Stimulated activated CD8-positive, alpha-beta memory T cell treated with anti-CD3 and anti-CD28 coated beads, Interleukin-15, amount 100 ng/mL, for 4 hours (primary cell): Measurements from ENCODE around the gene PSPH.
"Not testable (repeated sequence)": the region's sequence is repeated elsewhere in the genome, so short reads cannot be mapped to it uniquely, and the experiment has no call there.

Source experiments
- DNase-seq, 2 donors: peaks; one replicate each; pipeline ENCODE4 v3.0.0-alpha.2; 2020; ENCODE audit warnings: low read depth in 2 of 2

The PSPH gene

DNA sequence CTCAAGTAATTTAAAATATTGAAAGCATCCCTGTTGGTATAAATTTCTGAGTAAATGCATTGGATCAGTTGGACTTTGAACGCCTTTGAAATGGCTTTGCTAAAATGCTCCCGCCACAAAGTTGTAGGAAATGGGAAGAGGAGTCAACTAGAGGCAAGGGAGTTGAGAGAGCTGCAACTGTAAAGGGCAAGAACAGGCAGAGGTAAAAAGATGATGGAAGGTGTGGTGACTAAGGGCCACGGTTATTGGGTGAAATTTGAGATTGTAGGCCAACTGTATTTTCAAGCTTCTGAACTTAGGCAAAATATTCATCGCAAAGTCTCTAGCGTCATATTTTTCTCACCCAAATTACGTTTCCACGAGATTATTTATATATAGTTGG is 12.2 kb upstream of the PSPH start:
- no peak for DNase-seq

DNA sequence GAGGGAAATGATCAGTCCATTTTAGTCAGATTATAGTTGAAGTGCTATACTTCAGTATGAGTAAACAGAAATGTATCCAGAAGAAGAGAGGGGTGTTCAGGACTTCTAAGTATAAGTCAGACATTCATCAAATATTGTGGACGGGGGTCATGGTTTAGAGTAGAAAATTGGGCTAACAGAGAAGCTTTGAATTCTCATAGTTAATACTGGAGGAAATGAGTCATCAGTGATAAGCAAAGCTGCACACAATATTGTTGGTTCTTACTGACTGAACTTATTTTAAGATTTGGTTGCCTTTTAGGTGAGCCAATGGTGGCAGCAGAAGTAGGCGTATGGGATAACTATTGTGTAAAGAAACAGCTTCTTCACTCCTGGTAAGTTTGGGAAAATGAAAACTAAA is 11.1 kb upstream of the PSPH start:
- no peak for DNase-seq

DNA sequence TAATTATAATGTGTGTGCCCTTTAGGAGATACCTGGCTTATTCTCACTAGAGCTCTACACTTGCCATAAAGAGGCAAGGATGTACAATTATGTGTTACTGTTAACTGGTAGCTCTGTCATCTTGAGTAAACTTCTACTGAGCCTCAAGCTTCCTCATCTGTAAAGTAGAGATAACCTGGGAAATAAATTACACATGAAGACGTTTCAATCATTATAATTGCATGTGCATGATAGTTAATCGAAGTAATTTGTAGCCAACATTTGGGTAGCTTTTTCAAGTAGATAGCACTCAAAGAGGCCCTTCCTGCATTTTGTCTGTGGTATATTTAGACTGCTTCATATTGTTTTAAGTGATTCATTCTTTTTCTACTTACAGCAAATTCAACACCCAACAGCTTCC is 2.7 kb upstream of the PSPH start:
- DNase-seq, result no peak

DNA sequence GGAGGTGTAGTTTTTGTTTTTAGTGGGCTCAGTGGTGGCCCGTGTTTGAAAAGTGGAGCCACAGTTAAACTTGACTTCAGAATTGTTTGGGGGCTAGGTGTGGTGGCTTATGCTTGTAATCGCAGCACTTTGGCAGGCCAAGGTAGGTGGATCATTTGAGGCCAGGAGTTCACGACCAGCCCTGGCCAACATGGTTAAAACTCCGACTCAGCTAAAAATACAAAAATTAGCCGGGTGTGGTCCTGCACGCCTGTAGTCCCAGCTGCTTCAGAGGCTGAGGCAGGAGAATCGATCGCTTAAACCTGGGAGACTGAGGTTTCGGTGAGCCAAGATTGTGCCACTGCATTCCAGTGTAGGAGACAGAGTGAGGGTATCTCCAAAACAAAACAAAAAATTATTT is 2.1 kb upstream of the PSPH start:
- DNase-seq, result no peak

DNA sequence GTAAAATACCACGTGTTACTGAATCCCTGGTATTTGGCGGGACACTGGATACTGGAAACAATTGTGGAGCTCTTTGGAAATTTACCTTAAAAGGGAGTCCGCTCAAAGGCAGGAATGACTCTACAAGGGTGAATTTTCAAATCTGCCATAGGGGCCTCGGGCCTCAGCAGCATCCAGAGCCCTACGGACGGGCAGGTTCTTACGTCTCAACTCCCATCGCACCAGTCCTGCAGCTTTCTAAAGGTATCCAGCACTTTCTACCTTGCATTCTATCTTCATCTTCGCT is 248 bp downstream of the PSPH start:
- no peak for DNase-seq

DNA sequence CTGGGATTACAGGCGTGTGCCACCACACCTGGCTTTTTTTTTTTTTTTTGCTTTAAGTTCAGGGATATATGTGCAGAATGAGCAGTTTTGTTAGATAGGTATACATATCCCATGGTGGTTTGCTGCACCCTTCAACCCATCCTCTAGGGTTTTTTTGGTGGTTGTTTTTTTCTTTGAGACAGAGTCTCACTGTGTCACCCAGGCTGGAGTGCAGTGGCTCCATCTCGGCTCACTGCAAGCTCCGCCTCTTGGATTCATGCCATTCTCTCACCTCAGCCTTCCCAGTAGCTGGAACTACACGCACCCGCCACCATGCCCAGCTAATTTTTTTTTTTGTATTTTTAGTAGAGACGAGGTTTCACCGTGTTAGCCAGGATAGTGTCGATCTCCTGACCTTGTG is 2.5 kb downstream of the PSPH start:
- DNase-seq, result not testable (repeated sequence)

DNA sequence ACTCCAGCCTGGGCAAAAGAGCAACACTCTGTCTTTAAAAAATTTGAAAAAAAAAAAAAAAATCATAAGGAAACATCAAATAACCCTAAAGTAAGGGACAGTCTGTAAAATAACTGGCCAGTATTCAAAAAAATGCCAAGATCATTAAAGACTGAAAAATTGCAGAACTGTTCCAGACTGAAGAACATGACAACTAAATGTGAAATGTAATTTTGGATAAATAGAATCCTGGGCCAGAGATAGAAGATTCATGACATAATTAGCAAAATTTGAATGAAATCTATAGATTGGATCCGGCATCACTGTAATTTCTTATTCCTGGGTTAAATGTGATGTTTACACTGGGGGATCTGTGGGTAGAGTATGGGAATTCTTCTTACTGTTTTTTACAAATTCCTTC is 3.0 kb downstream of the PSPH start:
- DNase-seq, result no peak

DNA sequence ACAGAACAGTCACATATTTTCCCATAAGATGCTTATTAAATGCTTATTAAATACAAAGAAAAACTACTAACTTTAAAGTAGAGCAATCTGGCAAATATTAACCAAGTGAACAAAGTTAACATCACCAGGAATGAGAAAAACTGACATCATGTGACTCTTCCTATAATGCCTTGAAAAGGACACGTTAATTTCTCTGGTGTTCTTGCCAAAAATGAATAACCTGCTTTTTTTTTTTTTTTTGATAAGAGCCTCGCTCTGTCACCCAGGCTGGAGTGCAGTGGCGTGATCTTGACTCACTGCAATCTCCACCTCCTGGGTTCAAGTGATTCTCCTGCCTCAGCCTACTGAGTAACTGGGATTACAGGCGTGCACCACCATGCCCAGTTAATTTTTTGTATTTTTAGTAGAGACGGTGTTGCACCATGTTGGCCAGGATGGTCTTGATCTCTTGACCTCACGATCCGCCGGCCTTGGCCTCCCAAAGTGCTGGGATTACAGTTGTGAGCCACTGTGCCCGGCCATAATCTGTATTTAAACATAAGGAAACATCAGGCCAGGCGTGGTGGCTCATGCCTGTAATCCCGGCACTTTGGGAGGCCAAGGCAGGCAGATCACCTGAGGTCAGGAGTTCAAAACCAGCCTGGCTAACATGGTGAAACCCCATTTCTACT is 3.7 kb downstream of the PSPH start:
- DNase-seq, result not testable (repeated sequence)

DNA sequence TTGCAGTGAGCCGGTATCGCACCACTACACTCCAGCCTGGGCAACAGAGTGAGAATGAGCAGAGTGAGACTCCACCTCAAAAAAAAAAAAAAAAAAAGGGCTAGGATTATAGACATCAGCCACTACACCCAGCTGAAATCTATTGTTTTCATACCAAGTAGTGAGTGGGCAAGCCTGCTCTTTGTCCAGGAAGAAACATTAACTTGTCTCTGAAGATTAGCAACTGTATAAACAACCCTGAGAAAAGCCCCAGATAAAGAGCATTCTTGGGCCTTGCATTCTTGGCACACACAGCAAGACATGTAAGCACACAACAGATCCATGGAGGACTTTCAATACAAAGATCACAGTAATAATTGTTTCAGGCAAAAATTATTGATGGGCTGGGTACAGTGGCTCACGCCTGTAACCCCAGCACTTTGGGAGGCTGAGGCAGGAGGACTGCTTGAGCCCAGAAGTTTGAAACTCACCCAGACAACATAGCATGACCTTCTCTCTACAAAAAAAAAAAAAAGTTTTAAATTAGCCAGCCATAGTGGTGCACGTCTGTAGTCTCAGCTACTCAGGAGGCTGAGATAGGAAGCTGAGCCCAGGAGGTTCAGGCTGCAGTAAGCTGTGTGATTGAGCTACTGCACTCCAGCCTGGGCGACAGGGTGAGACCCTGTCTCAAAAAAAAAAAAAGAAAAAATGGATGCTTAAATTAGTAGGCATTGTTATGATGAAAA is 4.4 kb downstream of the PSPH start:
- DNase-seq, result no peak

DNA sequence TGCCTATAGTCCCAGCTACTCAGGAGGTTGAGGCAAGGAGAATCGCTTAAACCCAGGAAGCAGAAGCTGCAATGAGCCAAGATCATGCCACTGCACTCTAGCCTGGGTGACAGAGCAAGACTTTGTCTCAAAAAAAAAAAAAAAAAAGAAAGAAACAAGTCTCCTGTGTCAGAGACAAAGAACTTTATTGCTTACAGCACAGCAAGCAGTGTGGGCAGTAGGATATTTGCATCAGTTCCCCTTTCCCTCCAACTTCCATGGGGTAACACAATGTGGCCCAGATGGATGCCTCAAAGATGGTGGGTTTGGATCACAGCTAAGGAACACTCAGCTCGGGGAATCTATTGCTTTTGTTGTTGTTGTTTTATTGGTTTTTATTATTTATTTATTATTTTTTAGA is 5.5 kb downstream of the PSPH start:
- not testable (repeated sequence) for DNase-seq

DNA sequence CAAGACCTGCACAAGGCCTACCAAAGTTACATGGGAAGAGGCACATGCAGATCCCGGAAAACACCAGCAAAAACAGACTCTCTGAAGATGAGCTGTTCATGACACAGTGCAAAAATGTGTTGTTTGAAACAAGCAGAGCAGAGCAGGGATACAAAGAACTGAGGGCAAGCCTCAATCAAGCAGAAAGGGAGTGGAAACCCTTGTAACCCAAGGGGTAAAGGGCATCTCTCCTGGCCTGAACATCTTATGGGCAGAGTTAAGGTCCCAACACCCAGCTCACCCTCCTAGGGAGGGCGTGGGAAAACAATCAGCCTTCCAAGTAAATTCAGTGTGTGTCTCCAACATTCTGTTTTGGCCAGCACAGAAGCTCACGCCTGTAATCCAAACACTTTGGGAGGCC is 10.5 kb downstream of the PSPH start:
- no peak for DNase-seq

DNA sequence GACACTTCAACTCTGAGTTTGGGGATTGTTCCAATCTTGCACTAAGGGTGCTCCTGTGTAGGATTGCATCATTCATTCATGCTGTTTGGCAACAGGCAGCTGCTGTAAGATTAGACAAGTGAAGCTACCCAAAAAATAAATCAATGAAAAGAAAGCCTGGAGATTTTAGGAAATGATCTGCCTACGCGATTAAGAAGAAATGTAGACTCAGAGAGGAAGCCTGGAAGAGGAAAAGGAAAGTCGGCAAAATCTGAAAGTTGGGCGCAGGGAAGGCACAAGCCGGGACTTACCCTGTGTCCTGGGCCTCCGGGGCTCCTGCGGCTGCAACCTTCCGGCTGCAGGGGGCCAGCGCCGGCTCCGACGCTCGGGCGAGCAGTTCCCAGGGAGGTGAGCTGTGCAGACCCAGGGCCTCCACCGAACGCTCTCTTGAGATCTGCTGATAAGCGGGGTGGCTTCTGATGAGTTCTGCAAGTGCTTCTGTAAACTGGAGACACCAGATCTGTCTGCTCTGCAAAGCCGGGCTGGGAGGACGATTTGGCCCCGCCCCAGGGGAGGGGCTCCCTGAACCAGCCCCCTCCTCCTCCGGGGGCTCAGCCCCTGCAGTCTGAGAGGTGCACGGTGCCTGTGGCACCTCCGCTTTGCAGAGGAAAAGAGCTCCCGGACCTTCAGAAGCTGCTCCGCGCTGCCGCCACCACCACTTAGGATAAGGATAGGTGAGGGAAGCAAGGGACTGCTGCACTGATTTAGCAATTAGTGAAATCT is 17.4 kb downstream of the PSPH start:
- DNase-seq, result peak; percentile 19 to 42

DNA sequence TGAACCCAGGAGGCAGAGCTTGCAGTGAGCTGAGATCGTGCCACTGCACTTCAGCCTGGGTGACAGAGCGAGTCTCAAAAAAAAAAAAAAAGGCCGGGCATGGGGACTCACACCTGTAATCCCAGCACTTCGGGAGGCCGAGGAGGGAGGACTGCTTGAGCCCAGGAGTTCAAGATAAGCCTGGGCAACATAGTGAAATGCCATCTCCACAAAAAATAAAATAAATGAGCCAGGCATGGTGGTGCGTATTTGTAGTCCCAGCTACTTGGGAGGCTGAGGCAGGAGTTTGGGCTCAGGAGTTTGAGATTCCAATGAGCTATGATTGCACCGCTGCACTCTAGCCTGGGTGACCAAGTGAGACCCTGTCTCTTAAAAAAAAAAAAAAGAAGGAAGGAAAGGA is 18.7 kb downstream of the PSPH start:
- DNase-seq, result not testable (repeated sequence)

DNA sequence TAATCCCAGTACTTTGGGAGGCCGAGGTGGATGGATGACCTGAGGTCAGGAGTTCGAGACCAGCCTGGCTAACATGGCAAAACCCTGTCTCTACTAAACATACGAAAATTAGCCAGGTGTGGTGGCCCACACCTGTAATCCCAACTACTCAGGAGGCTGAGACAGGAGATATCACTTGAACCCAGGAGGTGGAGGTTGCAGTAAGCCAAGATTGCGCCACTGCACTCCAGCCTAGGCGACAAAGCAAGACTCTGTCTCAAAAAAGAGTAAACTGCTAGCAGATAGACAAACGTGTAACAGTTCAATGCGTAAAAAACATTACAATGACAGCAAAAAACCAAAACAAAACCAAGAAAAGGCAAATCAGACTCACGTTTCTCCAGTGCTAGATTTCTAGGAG is 19.7 kb downstream of the PSPH start:
- DNase-seq, result not testable (repeated sequence)

DNA sequence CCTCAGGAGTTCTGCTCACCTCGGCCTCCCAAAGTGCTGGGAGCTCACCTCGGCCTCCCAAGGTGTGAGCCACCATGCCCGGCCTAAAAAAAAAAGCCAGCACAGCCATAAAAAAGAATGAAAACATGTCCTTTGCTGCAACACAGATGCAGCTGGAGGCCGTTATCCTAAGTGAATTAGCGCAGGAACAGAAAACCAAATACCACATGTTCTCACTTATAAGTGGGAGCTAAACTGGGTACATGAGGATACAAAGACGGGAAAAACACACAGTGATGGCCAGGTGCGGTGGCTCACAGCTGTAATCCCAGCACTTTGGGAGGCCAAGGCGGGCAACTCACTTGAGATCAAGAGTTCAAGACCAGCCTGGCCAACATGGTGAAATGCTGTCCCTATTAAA is 20.9 kb downstream of the PSPH start:
- DNase-seq, result no peak

DNA sequence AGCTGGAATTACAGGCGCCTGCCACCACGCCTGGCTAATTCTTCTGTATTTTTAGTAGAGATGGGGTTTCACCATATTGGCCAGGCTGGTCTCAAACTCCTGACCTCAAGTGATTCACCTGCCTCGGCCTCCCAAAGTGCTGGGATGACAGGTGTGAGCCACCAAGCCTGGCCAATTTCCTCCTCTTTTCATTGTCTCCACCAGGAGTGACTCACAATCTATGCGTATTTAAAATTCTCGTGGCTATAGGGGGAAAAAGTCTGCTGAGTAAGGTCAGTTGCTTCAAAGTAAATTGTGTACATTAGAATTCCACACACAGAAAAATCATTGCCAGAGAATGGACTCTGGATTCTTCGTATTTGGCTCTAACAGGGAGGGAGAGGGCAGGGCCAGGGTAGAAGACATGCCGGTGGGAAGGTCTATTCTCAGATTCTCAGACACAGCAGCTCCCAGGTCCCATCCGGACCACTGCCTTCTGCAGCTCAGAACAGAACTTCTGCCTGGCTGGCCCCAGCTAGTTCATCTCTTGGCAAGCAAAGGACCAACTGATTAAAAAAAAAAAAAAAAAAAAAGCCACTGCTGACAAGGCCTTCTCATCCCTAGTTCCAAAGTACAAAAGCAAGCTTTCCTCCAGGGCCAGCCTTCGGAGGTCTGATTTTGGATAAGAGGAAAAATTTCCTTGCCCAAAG is 22.2 kb downstream of the PSPH start:
- DNase-seq, result no peak

DNA sequence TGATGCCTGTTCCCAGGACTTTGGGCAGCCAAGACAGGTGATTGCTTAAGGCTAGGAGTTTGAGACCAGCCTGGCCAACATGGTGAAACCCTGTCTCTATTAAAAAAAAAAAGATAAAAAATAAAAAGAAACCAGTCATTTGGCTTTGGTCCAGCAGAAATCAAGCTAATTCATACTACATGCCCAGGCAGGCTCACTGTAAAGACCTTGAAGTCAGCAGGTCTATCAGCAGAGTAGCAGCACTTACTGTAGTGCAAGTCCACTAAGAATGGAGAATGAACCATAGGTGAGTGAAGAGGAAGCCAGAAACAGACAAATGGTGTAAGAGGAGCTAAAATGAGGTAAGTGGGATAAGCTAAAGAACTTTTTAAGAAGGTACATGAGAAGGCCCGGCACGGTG is 24.7 kb downstream of the PSPH start:
- DNase-seq, result no peak

DNA sequence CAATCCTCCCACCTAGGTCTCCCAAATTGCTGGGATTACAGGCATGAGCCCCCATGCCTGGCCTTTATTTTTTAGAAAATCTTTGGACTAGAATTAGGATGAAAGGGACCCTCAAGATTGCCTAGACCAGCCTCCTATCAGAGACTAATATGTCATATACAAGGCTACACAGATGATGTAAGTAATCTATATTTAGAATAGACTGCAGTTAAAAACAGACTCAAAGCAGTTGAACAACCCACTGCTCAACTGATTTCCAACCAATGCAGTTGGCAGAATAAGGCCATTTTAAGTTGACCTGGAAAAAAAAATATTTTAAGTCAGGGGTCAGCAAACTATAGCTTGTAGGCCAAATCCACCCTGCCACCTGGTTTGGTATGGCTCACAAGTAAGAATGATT is 27.7 kb downstream of the PSPH start:
- DNase-seq, result no peak

DNA sequence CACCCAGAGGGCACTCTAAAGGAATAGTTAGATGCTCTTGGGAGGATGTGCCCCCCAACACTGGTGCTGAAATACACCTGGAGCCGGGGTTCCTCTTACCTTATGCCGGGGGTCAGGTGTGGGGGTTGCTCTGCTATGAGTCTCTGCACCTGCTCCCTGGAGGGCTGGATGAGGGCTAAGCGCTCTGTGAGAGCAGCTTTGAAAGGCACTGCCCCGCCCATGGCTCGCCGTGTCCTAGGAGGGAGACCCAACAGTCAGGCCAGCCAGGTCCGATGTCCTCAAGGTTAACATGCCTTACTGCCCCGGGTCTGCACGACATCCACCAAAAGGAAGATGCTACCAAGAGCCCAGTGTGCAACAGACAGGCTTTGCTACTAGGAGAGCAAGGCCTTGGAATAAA is 31.7 kb downstream of the PSPH start:
- DNase-seq, result no peak

DNA sequence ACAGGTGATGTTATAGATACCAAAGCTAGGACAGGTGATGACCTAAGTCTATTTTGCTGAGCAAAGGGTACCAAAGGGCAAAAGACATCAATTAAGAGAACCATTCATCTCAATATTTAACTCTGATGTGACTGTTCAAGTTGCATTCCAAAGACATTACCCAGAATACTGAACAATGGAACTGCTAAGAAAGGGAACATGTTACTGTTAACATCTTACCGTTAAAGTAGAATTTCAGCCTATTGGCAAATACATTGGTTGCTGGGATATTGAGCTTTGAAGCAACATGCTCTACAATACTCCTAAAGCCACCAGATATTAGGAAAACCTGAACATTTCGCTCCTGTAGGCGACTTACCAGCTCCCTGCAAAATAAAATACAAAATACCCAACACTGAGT is 34.2 kb downstream of the PSPH start:
- not testable (repeated sequence) for DNase-seq

DNA sequence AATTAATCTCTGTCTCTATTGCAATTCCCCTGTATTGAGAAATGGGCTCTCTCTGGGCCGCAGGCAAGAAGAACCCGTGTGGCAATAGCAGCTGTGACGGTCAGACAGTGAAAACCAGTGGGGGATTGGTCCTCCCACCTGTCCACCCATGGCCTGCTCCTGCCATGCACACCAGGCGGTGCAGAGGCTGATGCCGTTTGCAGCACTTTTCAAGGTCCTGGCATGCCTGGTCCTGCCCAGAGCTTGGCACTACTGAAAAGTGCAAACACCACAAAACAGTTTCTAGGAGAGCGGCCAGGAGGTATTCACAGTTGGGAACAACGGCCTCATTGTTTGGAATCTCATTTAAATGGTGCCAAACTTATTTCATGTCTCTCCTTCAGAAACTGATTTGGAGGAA is 41.5 kb downstream of the PSPH start:
- DNase-seq, result no peak

DNA sequence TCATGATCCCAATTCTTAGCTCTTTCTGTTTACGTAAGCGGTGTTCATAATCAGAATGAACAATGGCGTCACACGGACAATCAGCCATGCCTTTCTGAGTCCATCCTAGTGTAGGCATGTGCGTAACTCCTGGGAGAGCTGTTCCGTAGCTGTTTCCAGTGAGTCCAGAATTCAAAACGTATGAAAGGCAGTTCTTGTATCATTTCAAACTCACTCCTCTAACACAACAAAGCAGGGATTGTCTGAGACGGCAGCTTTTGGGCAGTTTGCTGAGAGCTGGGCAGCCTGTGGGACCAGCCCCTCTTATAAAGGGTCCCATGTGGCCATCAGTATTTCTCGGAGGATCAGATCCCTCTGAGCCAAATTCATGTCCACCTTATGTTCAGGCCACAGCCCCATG is 43.4 kb downstream of the PSPH start:
- DNase-seq, result no peak

DNA sequence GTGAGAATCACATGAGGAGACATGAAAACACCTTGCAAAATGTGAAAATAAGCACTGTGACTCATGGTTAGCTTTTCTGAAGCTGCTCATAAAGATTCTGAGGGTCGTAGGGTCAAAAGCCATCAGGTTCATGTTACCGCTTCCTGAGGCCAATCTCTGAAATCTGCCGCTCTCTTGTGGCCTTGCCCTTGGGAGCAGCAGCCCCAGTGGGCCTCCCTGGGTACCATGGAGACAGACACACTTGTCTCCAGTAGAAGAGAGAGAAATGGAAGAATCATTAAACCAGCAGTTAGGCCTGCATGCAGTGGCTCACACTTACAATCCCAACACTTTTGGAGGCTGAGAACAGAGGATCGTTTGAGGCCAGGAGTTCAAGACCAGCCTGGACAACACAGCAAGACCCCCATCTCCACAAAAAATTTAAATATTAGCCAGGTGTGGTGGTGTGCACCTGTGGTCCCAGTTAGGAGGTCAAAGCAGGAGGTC is 44.0 kb downstream of the PSPH start:
- no peak for DNase-seq
